Naive thymus-derived CD8-positive, alpha-beta T cell (primary cell): ENCODE results near the gene CCDC106. TPM values are rescaled to one million over a fixed set of nuclear protein-coding genes. Genes with fewer than 3 reads are reported as not detected.
A peak's percentile ranks its signal among the peaks of the same experiment; 100 is the strongest.

Experiments
- ATAC-seq, 2 donors: fragments of 150-1000 bp; cut with Tn5 transposase in 1 of 2; sonication (Bioruptor Pico), chemical (Tn5 transposase) in 1 of 2; 1 replicate in 1 of 2; 2 replicates in 1 of 2; pipeline ENCODE4 v1.10.0; 2021; ENCODE audit warnings: mild to moderate bottlenecking in 2 of 2, moderate library complexity in 2 of 2
- POLR2A ChIA-PET: fragments of 350-600 bp; sonication (Branson Sonifier 250); formaldehyde crosslinking; loops from one replicate; lab custom pipeline; 2021; ENCODE audit warnings: antibody characterized with exemption; lab: Charles Lee
- DNase-seq, 10 donors: peaks; one replicate each; pipeline versions ENCODE4 v3.0.0 to v3.0.0-alpha.2; 2020 to 2022
- H3K27ac Mint-ChIP-seq, 10 donors: one replicate each; pipeline ENCODE4 v1.8.0; 2020 to 2022; ENCODE audit warnings: mild to moderate bottlenecking in 10 of 10, mixed read lengths in 10 of 10, moderate library complexity in 4 of 10, inconsistent platforms in 1 of 10
- H3K27me3 Mint-ChIP-seq, 5 donors: one replicate each; pipeline ENCODE4 v1.8.0; 2021 to 2022; ENCODE audit warnings: mixed read lengths in 5 of 5
- H3K36me3 Mint-ChIP-seq, 3 donors: one replicate each; pipeline ENCODE4 v1.8.0; 2020 to 2022; ENCODE audit warnings: mixed read lengths in 3 of 3, mild to moderate bottlenecking in 2 of 3, inconsistent platforms in 1 of 3
- H3K4me1 Mint-ChIP-seq, 4 donors: one replicate each; pipeline ENCODE4 v1.8.0; 2021 to 2022; ENCODE audit warnings: mixed read lengths in 4 of 4
- H3K4me3 Mint-ChIP-seq, 10 donors: one replicate each; pipeline ENCODE4 v1.8.0; 2020 to 2022; ENCODE audit warnings: mild to moderate bottlenecking in 10 of 10, mixed read lengths in 10 of 10, moderate library complexity in 6 of 10, inconsistent platforms in 1 of 10
- H3K9me3 Mint-ChIP-seq, 9 donors: one replicate each; pipeline ENCODE4 v1.8.0; 2020 to 2022; ENCODE audit warnings: mixed read lengths in 9 of 9, mild to moderate bottlenecking in 3 of 9, inconsistent platforms in 1 of 9, moderate library complexity in 1 of 9
- polyA plus RNA-seq, 3 donors: library from polyadenylated mRNA; unstranded; fragments of 300-500 nt; fragmentation: Illumina TruSeq; gene quantifications; one replicate each; pipeline ENCODE4 v1.2.3, GENCODE V29; 2021
- total RNA-seq, 8 experiments: library from RNA in 2 of 8; stranded (reverse) in 2 of 8; gene quantifications; one replicate each; pipeline ENCODE4 v1.2.3 and lab custom pipeline; 2021 to 2026

CCDC106 gene
- total and polyA plus RNA-seq, 5 experiments from 2014 or later: 2.6 to 8.3 (median 4.4) TPM

GRCh38 chr19:55615543-55616394 is 32.2 kb upstream of the CCDC106 start:
- no peak overlapping the region for H3K4me3 Mint-ChIP-seq
- H3K27me3 Mint-ChIP-seq: no peaks in the 10 kb centered on the region
- DNase-seq (no peak), ATAC-seq (no peak)
- peaks cover 16 to 44% (median 39%) of the 10 kb centered on the region in 4 donors for H3K4me1 Mint-ChIP-seq
- peaks cover 0 to 23% (median 6%) of the 10 kb centered on the region in 3 donors for H3K36me3 Mint-ChIP-seq
- no peak overlapping the region for H3K27ac Mint-ChIP-seq
- H3K9me3 Mint-ChIP-seq: no peaks in the 10 kb centered on the region
- POLR2A ChIA-PET: no interaction called here

DNA sequence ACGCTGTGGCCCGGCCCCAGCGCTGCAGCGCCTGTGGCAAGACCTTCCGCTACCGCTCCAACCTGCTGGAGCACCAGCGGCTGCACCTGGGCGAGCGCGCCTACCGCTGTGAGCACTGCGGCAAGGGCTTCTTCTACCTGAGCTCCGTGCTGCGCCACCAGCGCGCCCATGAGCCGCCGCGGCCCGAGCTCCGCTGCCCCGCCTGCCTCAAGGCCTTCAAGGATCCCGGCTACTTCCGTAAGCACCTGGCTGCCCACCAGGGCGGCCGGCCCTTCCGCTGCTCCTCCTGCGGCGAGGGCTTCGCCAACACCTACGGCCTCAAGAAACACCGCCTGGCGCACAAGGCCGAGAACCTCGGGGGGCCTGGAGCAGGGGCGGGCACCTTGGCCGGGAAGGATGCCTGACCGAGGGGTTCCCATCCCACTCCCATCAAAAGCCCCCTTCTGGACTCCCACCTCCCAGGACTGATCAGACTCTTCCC is 31.6 kb upstream of the CCDC106 start:
- ATAC-seq (no peak), DNase-seq (no peak)
- POLR2A ChIA-PET: no interaction called here
- H3K4me3 Mint-ChIP-seq: no peak overlapping the region
- peaks cover 0 to 23% (median 6%) of the 10 kb centered on the region in 3 donors for H3K36me3 Mint-ChIP-seq
- H3K27me3 Mint-ChIP-seq: no peaks in the 10 kb centered on the region
- no peaks in the 10 kb centered on the region for H3K9me3 Mint-ChIP-seq
- H3K27ac Mint-ChIP-seq: peak overlapping the region in 1 of 10 donors; percentile 67
- peaks cover 18 to 43% (median 40%) of the 10 kb centered on the region in 4 donors for H3K4me1 Mint-ChIP-seq

DNA sequence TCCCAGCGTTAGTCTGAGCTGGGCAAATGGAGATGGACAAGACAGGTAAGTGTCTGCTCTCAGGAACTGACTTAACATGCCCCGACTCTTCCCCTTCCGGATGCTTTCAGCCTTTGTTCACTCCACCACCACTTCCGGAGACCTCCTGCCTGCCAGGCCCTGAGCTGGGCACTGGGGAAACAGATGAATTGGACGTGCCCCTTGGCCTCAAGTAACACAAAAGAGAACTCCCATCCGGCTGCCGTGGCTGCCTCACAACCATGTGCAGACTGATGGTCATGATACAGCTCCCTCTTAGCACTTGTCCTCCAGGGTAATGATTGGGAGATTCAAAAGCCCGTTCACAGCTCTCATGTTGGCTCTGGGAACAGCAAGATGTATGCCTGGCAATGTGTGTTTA is 30.6 kb upstream of the CCDC106 start:
- Mint-ChIP-seq H3K4me1 (peaks cover 18 to 34% (median 32%) of the 10 kb centered on the region in 4 donors), H3K27ac (peak overlapping the region in 4 of 10 donors; percentile 11 to 71 (median 39)), H3K9me3 (no peaks in the 10 kb centered on the region), H3K36me3 (peaks cover 0 to 19% (median 6%) of the 10 kb centered on the region in 3 donors), H3K4me3 (no peak overlapping the region), H3K27me3 (no peaks in the 10 kb centered on the region)
- DNase-seq (no peak), ATAC-seq (no peak)
- POLR2A ChIA-PET: interaction anchor here (0.9 to 1.3 kb wide), 2 partner anchors 12 to 278 kb away, joined by 3 read pairs; partner anchors contain the start of genes KMT5C and ZNF865

DNA sequence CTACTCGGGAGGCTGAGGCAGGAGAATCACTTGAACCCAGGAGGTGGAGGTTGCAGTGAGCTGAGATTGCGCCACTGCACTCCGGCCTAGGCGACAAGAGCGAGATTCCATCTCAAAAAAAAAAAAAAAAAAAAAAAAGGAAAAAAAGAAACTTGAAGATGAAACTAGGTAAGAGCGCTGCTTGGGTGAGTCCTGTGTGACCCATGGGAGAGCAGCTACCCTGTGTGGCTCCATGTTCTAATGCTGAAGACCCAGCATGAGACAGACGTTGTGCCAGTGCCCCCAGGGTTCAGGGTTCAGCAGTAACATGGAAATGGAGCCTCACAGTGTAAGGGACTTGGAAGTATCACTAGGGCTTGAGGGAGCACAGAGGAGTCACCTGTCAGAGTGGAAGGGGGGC is 29.6 kb upstream of the CCDC106 start:
- POLR2A ChIA-PET: interaction anchor here (1.3 to 3.1 kb wide), 2 partner anchors 13 to 279 kb away, joined by 3 to 24 read pairs; partner anchors contain the start of genes KMT5C and ZNF865
- no peaks in the 10 kb centered on the region for H3K27me3 Mint-ChIP-seq
- H3K4me3 Mint-ChIP-seq: peak overlapping the region in 2 of 10 donors; percentile 19 to 29
- H3K27ac Mint-ChIP-seq: peak overlapping the region in 6 of 10 donors; percentile 40 to 92 (median 80)
- H3K36me3 Mint-ChIP-seq: peaks cover 0 to 11% (median 6%) of the 10 kb centered on the region in 3 donors
- no peaks in the 10 kb centered on the region for H3K9me3 Mint-ChIP-seq
- ATAC-seq: no peak
- DNase-seq: no peak
- peaks cover 16 to 32% (median 31%) of the 10 kb centered on the region in 4 donors for H3K4me1 Mint-ChIP-seq

- H3K4me1 Mint-ChIP-seq: peaks cover 23 to 40% (median 38%) of the 10 kb centered on the region in 4 donors
- peaks cover 0 to under 1% (median 0%) of the 10 kb centered on the region in 9 donors for H3K9me3 Mint-ChIP-seq
- no peak for DNase-seq
- POLR2A ChIA-PET: interaction anchor here (0.9 to 3.1 kb wide), 4 partner anchors 8 to 102 kb away, joined by 4 to 24 read pairs (median 4); partner anchors contain the start of gene ZNF865
- peaks cover 0 to 9% (median 6%) of the 10 kb centered on the region in 3 donors for H3K36me3 Mint-ChIP-seq
- peak overlapping the region in 1 of 10 donors; percentile 51 for H3K4me3 Mint-ChIP-seq
- no peaks in the 10 kb centered on the region for H3K27me3 Mint-ChIP-seq
- peak overlapping the region in 3 of 10 donors; percentile 51 to 59 (median 56) for H3K27ac Mint-ChIP-seq
- no peak for ATAC-seq
Measured at GRCh38 chr19:55619286-55619685, 28.7 kb upstream of the CCDC106 start.

DNA sequence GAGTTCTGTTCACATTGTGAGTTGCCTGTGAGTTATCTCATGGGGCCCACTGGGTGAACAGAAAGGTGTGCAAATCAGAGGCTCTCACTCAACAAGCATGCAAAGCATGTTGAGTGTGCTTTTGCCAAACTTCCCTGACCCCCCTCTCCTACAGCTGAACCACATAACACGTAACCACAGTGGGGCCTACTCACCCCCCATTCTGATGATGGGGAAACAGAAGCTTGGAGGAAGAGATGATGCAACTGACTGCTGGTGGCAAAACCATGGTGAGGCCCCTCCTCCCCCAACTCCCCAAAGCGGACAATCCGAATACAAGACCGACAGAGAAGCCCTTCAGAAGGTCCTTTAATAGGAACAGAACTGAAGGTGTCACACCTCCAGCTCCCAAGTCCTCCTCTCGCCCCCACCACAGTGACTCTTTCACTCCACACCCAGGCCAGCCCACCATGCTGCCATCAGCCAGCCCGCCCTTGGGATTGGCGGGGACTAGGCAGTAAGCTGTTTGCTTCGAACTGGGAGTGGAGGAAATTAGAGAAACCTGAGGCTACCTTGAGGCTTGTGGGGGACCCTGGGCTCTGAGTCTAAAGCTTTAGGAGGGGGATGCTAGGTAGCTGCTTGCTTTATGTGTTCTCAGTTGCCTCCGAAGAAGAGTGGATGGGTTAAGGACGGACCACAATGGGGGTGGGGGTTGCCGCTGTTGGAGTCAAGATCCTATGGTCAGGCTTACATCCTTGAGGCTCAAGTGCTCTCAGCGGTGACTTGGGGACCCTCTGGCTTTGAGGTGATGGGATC is 27.4 kb upstream of the CCDC106 start:
- H3K4me1 Mint-ChIP-seq: peaks cover 26 to 50% (median 48%) of the 10 kb centered on the region in 4 donors
- ATAC-seq (peak; percentile 35 to 44), DNase-seq (peak in 8 of 10 donors; percentile 41 to 77 (median 64))
- H3K9me3 Mint-ChIP-seq: peaks cover 0 to 2% (median 0%) of the 10 kb centered on the region in 9 donors
- peaks cover 0 to 9% (median 6%) of the 10 kb centered on the region in 3 donors for H3K36me3 Mint-ChIP-seq
- POLR2A ChIA-PET: interaction anchor here (0.5 to 3.1 kb wide), 8 partner anchors 9 to 88 kb away, joined by 4 to 24 read pairs (median 4); partner anchors contain the start of genes FIZ1, U2AF2, ZNF524 and ZNF865
- peak overlapping the region; percentile 58 to 93 (median 80) for H3K27ac Mint-ChIP-seq
- H3K27me3 Mint-ChIP-seq: no peaks in the 10 kb centered on the region
- peak overlapping the region in 9 of 10 donors; percentile 21 to 68 (median 60) for H3K4me3 Mint-ChIP-seq

DNA sequence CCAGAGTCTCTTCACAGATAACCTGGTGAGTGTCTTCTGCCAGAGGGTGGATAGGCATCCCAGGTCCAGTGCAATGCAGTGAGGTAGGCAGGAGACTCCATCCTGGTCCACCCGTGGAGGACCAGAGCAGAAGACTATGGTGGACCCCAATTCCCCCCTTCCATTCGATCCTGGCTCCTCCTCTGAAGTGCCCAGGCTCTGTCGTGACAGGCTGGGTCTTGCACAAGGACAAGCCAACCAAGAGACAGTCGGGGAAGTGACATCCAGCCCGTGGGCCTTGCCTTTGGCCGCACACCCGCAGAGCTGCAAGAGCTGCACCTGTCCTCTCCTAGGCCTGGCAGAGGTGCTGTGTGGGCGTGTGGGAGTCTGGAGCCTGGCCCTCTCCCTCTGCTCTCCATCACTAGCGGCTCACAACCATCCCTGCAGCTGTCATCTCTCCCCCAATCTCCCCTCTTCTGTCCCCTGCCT is 26.8 kb upstream of the CCDC106 start:
- Mint-ChIP-seq H3K4me1 (peaks cover 26 to 54% (median 53%) of the 10 kb centered on the region in 4 donors), H3K4me3 (peak overlapping the region in 2 of 10 donors; percentile 51 to 60), H3K27me3 (no peaks in the 10 kb centered on the region), H3K9me3 (peaks cover 0 to 2% (median 0%) of the 10 kb centered on the region in 9 donors), H3K36me3 (peaks cover 0 to 9% (median 6%) of the 10 kb centered on the region in 3 donors), H3K27ac (peak overlapping the region in 9 of 10 donors; percentile 8 to 93 (median 83))
- POLR2A ChIA-PET: interaction anchor here (1.1 to 3.1 kb wide), 3 partner anchors 10 to 21 kb away, joined by 5 to 24 read pairs (median 13); partner anchors contain the start of genes FIZ1, ZNF524 and ZNF865
- no peak for ATAC-seq
- DNase-seq: no peak

DNA sequence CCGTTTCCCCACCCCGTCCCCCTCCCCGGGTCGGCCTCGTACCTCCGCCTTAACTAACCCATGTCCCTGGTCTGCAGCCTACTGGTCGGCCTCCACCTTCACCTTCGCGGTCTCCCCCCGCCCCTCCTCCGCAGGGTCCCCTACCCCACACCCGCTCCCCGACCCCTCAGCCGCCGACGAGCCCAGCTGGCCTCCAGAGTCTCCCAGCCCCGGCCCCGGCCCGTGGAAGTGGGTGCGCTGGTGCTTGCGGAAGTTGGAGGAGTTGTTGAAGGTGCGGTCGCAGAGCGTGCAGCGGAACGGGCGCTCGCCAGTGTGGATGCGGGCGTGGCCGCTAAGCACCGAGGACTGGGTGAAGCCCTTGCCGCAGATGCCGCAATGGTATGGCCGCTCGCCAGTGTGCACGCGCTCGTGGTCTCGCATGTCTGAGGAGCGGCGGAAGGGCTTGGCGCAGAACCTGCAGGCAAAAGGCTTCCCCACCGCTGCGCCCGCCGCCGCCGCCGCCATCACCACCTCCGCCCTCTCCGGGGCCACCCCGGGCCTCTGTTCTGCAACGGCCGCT is 26.3 kb upstream of the CCDC106 start:
- peak in 1 of 10 donors; percentile 56 for DNase-seq
- ATAC-seq: no peak
- H3K9me3 Mint-ChIP-seq: peaks cover 0 to 2% (median 0%) of the 10 kb centered on the region in 9 donors
- H3K36me3 Mint-ChIP-seq: peaks cover 0 to 8% (median 6%) of the 10 kb centered on the region in 3 donors
- H3K4me1 Mint-ChIP-seq: peaks cover 27 to 59% (median 58%) of the 10 kb centered on the region in 4 donors
- H3K27me3 Mint-ChIP-seq: no peaks in the 10 kb centered on the region
- peak overlapping the region in 3 of 10 donors; percentile 32 to 70 (median 51) for H3K27ac Mint-ChIP-seq
- POLR2A ChIA-PET: interaction anchor here (1.1 to 6.0 kb wide), 3 partner anchors 16 to 22 kb away, joined by 3 to 76 read pairs (median 13); partner anchors contain the start of genes FIZ1, ZNF524 and ZNF580
- no peak overlapping the region for H3K4me3 Mint-ChIP-seq

GRCh38 chr19:55622242-55622969 is 25.6 kb upstream of the CCDC106 start:
- Mint-ChIP-seq H3K27ac (no peak overlapping the region), H3K9me3 (peaks cover 0 to 2% (median 0%) of the 10 kb centered on the region in 9 donors), H3K4me3 (no peak overlapping the region), H3K36me3 (peaks cover 0 to 4% (median 3%) of the 10 kb centered on the region in 3 donors), H3K27me3 (no peaks in the 10 kb centered on the region), H3K4me1 (peaks cover 29 to 63% (median 62%) of the 10 kb centered on the region in 4 donors)
- POLR2A ChIA-PET: interaction anchor here (0.8 to 6.0 kb wide), 6 partner anchors 11 to 148 kb away, joined by 3 to 76 read pairs (median 3); partner anchors contain the start of genes FIZ1, ZNF524, ZNF580 and ZNF865
- DNase-seq: peak in 1 of 10 donors; percentile 56
- no peak for ATAC-seq

GRCh38 chr19:55623130-55623529 is 24.9 kb upstream of the CCDC106 start:
- Mint-ChIP-seq H3K9me3 (peaks cover 0 to 2% (median 0%) of the 10 kb centered on the region in 9 donors), H3K27me3 (no peaks in the 10 kb centered on the region), H3K27ac (peak overlapping the region in 6 of 10 donors; percentile 73 to 99 (median 98)), H3K4me3 (peak overlapping the region in 4 of 10 donors; percentile 15 to 89 (median 53)), H3K36me3 (no peaks in the 10 kb centered on the region), H3K4me1 (peaks cover 28 to 67% (median 61%) of the 10 kb centered on the region in 4 donors)
- POLR2A ChIA-PET: interaction anchor here (0.8 to 6.0 kb wide), 6 partner anchors 12 to 149 kb away, joined by 3 to 76 read pairs (median 29); partner anchors contain the start of genes FIZ1, ZNF524, ZNF580 and ZNF865
- ATAC-seq (no peak), DNase-seq (no peak)
